K562 (cell line): ENCODE data around the gene DHX35. TPM values are rescaled to one million over a fixed set of nuclear protein-coding genes. Genes with fewer than 3 reads are reported as not detected.

ENCODE experiments used
- ATAC-seq: fragments of 200-7000 bp; cut with Tn5 transposase; 3 replicates; pipeline ENCODE4 v1.9.1; 2020; ENCODE audit warnings: moderate library complexity
- BruUV-seq: library from RNA; stranded (reverse); fragments of 400-500 nt; replicated peaks from 2 replicates; lab custom pipeline; 2021; lab: Mats Ljungman, UMichigan
- CTCF ChIA-PET: fragments of 300-600 bp; formaldehyde crosslinking; extraction: SDS; loops from one replicate; lab custom pipeline; 2021; ENCODE audit warnings: low intra/inter-chr PET ratio; lab: Yijun Ruan, JAX
- POLR2A ChIA-PET: fragments of 300-600, 350-650 bp; sonication (Branson Sonifier 250); formaldehyde crosslinking; extraction: SDS; loops from one replicate; lab custom pipeline; 2021; ENCODE audit warnings: antibody characterized with exemption, inconsistent platforms; lab: Yijun Ruan, JAX
- DNase-seq, 4 experiments: peaks; one replicate each; pipeline versions ENCODE4 v3.0.0 to v3.0.0-alpha.2; 2011 to 2018; ENCODE audit warnings: low spot score in 3 of 4, mixed read lengths in 3 of 4; ENCODE audit errors: extremely low read depth in 1 of 4
- FAIRE-seq: peaks from 2 replicates; lab custom pipeline; 2011; peaks lifted over from hg19 to GRCh38; lab: Jason Lieb, UNC
- H2AFZ ChIP-seq: 2 replicates; pipeline ENCODE4 v1.6.0; 2011; ENCODE audit warnings: low read depth, low read length, control low read depth, inconsistent platforms
- H3K27ac ChIP-seq: fragments of 200-600 bp; 3 replicates; pipeline ENCODE4 v1.8.0; 2011; ENCODE audit warnings: low read depth, mild to moderate bottlenecking, control low read depth, inconsistent platforms, low read length, moderate library complexity, mixed read lengths; ENCODE audit errors: extremely low read depth
- H3K27me3 ChIP-seq, 2 experiments: fragments of 300-600 bp in 1 of 2; 2 replicates in 1 of 2; 3 replicates in 1 of 2; pipeline versions ENCODE4 v1.6.0 to v1.8.0; 2011; ENCODE audit warnings: inconsistent platforms in 2 of 2, low read length in 2 of 2, mild to moderate bottlenecking in 1 of 2, mixed read lengths in 1 of 2, moderate library complexity in 1 of 2; ENCODE audit not compliant: control insufficient read depth in 2 of 2, insufficient read depth in 2 of 2
- H3K36me3 ChIP-seq: fragments of 300-600 bp; 3 replicates; pipeline ENCODE4 v1.8.0; 2011; ENCODE audit warnings: mild to moderate bottlenecking, low read length, inconsistent platforms; ENCODE audit not compliant: control insufficient read depth, insufficient read depth
- H3K4me1 ChIP-seq, 2 experiments: fragments of 200-600 bp in 1 of 2; replicated peaks in 1 of 2; 2 replicates in 1 of 2; 3 replicates in 1 of 2; pipeline versions ENCODE4 v1.5.1 to v1.8.0; 2011; ENCODE audit warnings: inconsistent platforms in 2 of 2, low read length in 2 of 2, mild to moderate bottlenecking in 1 of 2, mixed read lengths in 1 of 2, moderate library complexity in 1 of 2; ENCODE audit not compliant: control insufficient read depth in 2 of 2, insufficient read depth in 2 of 2
- H3K4me2 ChIP-seq: 2 replicates; pipeline ENCODE4 v1.6.1; 2011; ENCODE audit warnings: low read length, control low read depth, inconsistent platforms, mixed read lengths; ENCODE audit not compliant: insufficient read depth
- H3K4me3 ChIP-seq: fragments of 200-600 bp; sonication (generic), shearing (Covaris generic); 2 replicates; pipeline ENCODE4 v1.5.1; 2016; ENCODE audit warnings: control low read depth, inconsistent platforms
- H3K79me2 ChIP-seq: fragments of 200-600 bp; 3 replicates; pipeline ENCODE4 v1.8.0; 2011; ENCODE audit warnings: low read length, inconsistent platforms; ENCODE audit not compliant: control insufficient read depth, insufficient read depth
- H3K9ac ChIP-seq, 2 experiments: 2 replicates each; pipeline versions ENCODE4 v1.6.0 to v1.6.1; 2011; ENCODE audit warnings: low read depth in 2 of 2, low read length in 2 of 2, control low read depth in 1 of 2, inconsistent platforms in 1 of 2, mild to moderate bottlenecking in 1 of 2, mixed read lengths in 1 of 2; ENCODE audit not compliant: insufficient read depth in 1 of 2
- H3K9me1 ChIP-seq: one replicate; pipeline ENCODE4 v1.6.0; 2011; ENCODE audit warnings: inconsistent platforms, mild to moderate bottlenecking, low read length, moderate library complexity; ENCODE audit not compliant: control insufficient read depth, insufficient read depth
- H3K9me3 ChIP-seq: replicated peaks from 2 replicates; pipeline ENCODE4 v1.5.1; 2011; ENCODE audit warnings: low read depth, low read length, inconsistent platforms; ENCODE audit not compliant: control insufficient read depth, insufficient read depth
- H4K20me1 ChIP-seq: replicated peaks from 2 replicates; pipeline ENCODE4 v1.6.1; 2011; ENCODE audit warnings: low read length, inconsistent platforms, mixed read lengths; ENCODE audit not compliant: control insufficient read depth, insufficient read depth
- BACH1 ChIP-seq: fragments of 200-800 bp; sonication (Bioruptor generic); IDR thresholded peaks from 2 replicates; pipeline ENCODE4 v1.6.1; 2016; ENCODE audit warnings: missing genetic modification characterization, missing compliant biosample characterization
- PPARD ChIP-seq: fragments of 250-450 bp; sonication (Bioruptor Pico); IDR thresholded peaks from 2 replicates; pipeline ENCODE4 v1.8.0; 2022; ENCODE audit warnings: inconsistent platforms, mild to moderate bottlenecking, moderate library complexity
- ZNF77 ChIP-seq: fragments of 250-450 bp; sonication (Bioruptor Pico); IDR thresholded peaks from 2 replicates; pipeline ENCODE4 v1.5.0; 2020
- WGBS: fragments of 100-300 bp; shearing (Covaris generic); methylation state at CpG from one replicate; pipeline ENCODE4 v1.1.6; 2016; ENCODE audit warnings: low coverage, mixed read lengths; ENCODE audit not compliant: insufficient coverage; ENCODE audit errors: missing lambda C conversion rate; 5-methylcytosine and 5-hydroxymethylcytosine counted together
- in situ Hi-C: fragments of 300-500 bp; cut with MboI; formaldehyde crosslinking; loops from 4 replicates; pipeline ENCODE4 v1.15.0; 2018; ENCODE audit warnings: inconsistent platforms, mixed read lengths
- intact Hi-C: fragments of 100-400 bp; cut with micrococcal nuclease; formaldehyde crosslinking; loops from 2 replicates; pipeline ENCODE4 v1.14.2; 2022
- polyA plus RNA-seq, 8 experiments: library from polyadenylated mRNA; depleted of rRNA in 4 of 8; stranded (reverse) in 5 of 8; unstranded in 3 of 8; fragments of >200 nt; fragmentation: Nextera tagmentation in 2 of 8; fragmentation: Illumina TruSeq in 1 of 8; extraction: Ambion mirVana in 2 of 8; extraction: Trizol in 1 of 8; gene quantifications; 2 replicates each; pipeline versions ENCODE4 v1.2.1 to v1.2.3, GENCODE V29; 2011 to 2014; ENCODE audit warnings: inconsistent platforms in 1 of 8, missing spikeins in 1 of 8
- total RNA-seq, 7 experiments: library from RNA; depleted of rRNA in 6 of 7; stranded (reverse); fragments of >200 nt in 6 of 7; fragmentation: Illumina TruSeq in 2 of 7; extraction: Trizol in 2 of 7; gene quantifications; 2 replicates each; pipeline versions ENCODE4 v1.2.1 to v1.2.3, GENCODE V29; 2011 to 2021; ENCODE audit warnings: low replicate concordance in 1 of 7
- TF ChIP-seq, protein P1 (sequence below): IDR thresholded peaks from 3 replicates; pipeline ENCODE4 v1.6.1; 2011; ENCODE audit warnings: borderline replicate concordance, mild to moderate bottlenecking; ENCODE audit not compliant: insufficient read length, insufficient read depth
- TF ChIP-seq, protein P2 (sequence below): sonication (generic); formaldehyde crosslinking; IDR thresholded peaks from 2 replicates; pipeline ENCODE4 v1.8.1; 2023; ENCODE audit warnings: missing genetic modification reagents, mild to moderate bottlenecking, borderline replicate concordance

Gene DHX35
- total and polyA plus RNA-seq, 9 of the 15 experiments (the other 6 are each of a cell fraction or from before 2014, with no cell fraction given), result 6.5 to 25.6 (median 16.9) TPM

DNA sequence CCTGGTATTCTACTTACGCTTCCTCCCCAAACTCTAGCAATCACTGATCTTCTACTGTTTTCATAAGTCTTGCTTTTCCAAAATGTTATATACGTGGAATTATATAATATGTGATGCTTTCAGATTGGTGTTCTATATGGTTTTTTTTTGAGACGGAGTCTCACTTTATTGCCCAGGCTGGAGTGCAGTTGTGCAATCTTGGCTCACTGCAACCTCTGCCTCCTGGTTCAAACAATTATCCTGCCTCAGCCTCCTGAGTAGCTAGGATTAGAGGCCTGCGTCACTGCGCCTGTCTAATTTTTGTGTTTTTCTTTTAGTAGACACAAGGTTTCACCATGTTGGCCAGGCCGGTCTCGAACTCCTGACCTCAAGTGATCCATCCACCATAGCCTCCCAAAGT is 46.8 kb upstream of the DHX35 start (continued):
- no peak for TF ChIP-seq BACH1 (tag)
- TF ChIP-seq PPARD, result no peak

DNA sequence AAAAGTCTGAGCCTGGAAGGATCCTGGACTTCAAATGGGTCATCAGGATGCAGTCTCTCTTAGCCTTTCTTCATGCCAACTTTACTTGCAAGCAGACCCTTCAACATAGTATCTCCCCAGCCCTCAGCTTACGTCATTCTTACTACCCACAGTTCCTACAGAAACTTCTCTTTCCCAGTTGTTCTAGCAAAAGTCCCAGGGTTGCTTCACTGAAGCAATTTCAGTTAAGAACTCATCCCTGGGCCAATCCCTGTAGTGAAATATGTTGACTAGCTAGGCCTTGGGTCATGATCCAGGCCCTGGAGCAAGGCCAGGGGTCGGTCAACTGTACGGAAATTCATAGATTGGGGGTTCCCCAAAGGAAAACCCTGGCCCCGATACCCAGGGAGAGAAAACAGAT is 44.5 kb upstream of the DHX35 start:
- H3K79me2 ChIP-seq, result no peaks in the 10 kb centered on the region
- ChIA-PET CTCF (no interaction called here), POLR2A (interaction anchor here (1.2 to 2.1 kb wide), 2 partner anchors 8 to 10 kb away, joined by 5 to 9 read pairs; partner anchors contain the start of gene FAM83D)
- TF ChIP-seq ZNF77 (CRISPR knock-in tag), result no peak
- TF ChIP-seq, protein P1, sequence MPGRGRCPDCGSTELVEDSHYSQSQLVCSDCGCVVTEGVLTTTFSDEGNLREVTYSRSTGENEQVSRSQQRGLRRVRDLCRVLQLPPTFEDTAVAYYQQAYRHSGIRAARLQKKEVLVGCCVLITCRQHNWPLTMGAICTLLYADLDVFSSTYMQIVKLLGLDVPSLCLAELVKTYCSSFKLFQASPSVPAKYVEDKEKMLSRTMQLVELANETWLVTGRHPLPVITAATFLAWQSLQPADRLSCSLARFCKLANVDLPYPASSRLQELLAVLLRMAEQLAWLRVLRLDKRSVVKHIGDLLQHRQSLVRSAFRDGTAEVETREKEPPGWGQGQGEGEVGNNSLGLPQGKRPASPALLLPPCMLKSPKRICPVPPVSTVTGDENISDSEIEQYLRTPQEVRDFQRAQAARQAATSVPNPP, result no peak
- TF ChIP-seq, protein P2, sequence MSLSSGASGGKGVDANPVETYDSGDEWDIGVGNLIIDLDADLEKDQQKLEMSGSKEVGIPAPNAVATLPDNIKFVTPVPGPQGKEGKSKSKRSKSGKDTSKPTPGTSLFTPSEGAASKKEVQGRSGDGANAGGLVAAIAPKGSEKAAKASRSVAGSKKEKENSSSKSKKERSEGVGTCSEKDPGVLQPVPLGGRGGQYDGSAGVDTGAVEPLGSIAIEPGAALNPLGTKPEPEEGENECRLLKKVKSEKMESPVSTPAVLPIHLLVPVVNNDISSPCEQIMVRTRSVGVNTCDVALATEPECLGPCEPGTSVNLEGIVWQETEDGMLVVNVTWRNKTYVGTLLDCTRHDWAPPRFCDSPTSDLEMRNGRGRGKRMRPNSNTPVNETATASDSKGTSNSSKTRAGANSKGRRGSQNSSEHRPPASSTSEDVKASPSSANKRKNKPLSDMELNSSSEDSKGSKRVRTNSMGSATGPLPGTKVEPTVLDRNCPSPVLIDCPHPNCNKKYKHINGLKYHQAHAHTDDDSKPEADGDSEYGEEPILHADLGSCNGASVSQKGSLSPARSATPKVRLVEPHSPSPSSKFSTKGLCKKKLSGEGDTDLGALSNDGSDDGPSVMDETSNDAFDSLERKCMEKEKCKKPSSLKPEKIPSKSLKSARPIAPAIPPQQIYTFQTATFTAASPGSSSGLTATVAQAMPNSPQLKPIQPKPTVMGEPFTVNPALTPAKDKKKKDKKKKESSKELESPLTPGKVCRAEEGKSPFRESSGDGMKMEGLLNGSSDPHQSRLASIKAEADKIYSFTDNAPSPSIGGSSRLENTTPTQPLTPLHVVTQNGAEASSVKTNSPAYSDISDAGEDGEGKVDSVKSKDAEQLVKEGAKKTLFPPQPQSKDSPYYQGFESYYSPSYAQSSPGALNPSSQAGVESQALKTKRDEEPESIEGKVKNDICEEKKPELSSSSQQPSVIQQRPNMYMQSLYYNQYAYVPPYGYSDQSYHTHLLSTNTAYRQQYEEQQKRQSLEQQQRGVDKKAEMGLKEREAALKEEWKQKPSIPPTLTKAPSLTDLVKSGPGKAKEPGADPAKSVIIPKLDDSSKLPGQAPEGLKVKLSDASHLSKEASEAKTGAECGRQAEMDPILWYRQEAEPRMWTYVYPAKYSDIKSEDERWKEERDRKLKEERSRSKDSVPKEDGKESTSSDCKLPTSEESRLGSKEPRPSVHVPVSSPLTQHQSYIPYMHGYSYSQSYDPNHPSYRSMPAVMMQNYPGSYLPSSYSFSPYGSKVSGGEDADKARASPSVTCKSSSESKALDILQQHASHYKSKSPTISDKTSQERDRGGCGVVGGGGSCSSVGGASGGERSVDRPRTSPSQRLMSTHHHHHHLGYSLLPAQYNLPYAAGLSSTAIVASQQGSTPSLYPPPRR, result no peak
- ATAC-seq, result no peak
- H3K9ac ChIP-seq, result no peak overlapping the region
- BruUV-seq, result no TSS peak
- H3K4me2 ChIP-seq, result no peak overlapping the region
- DNase-seq, result no peak
- H4K20me1 ChIP-seq, result no peaks in the 10 kb centered on the region
- H3K9me1 ChIP-seq, result no peaks in the 10 kb centered on the region
- H2AFZ ChIP-seq, result no peak overlapping the region
- H3K4me3 ChIP-seq, result no peak overlapping the region
- intact Hi-C loops (no loop called here), in situ Hi-C loops (no loop called here)
- H3K36me3 ChIP-seq, result no peaks in the 10 kb centered on the region
- H3K4me1 ChIP-seq, result no peaks in the 10 kb centered on the region; a peak in 1 of 5 replicates
- no peak overlapping the region for H3K27ac ChIP-seq
- FAIRE-seq, result no peak
- 61% methylated on average over 4 of the region's 4 CpGs for WGBS
- H3K9me3 ChIP-seq, result no peaks in the 10 kb centered on the region
- peaks cover 0 to 16% of the 10 kb centered on the region in 2 experiments; a peak in 2 of 5 replicates for H3K27me3 ChIP-seq
